OCI-LY7 (cell line): Measurements from ENCODE around the gene KLK15. TPM values are rescaled to one million over a fixed set of nuclear protein-coding genes. Genes with fewer than 3 reads are reported as not detected.

Source experiments
- BruUV-seq: library from RNA; stranded (reverse); fragments of 400-500 nt; replicated peaks from 2 replicates; lab custom pipeline; 2021; lab: Mats Ljungman, UMichigan
- CTCF ChIA-PET: fragments of 300-600 bp; sonication (Branson Sonifier 250); formaldehyde crosslinking; loops from one replicate; lab custom pipeline; 2022; ENCODE audit warnings: antibody characterized with exemption; ENCODE audit not compliant: unreplicated experiment; lab: Charles Lee
- POLR2A ChIA-PET: fragments of 300-600 bp; sonication (Branson Sonifier 250); formaldehyde crosslinking; loops from one replicate; lab custom pipeline; 2022; ENCODE audit warnings: antibody characterized with exemption; lab: Charles Lee
- DNase-seq: peaks from one replicate; pipeline ENCODE4 v3.0.0-alpha.2; 2015; ENCODE audit warnings: low spot score
- H2AFZ ChIP-seq: fragments of 200-600 bp; sonication (generic), shearing (Covaris generic); 2 replicates; pipeline ENCODE4 v1.6.1; 2014; ENCODE audit warnings: mild to moderate bottlenecking, antibody characterized with exemption, low read length, moderate library complexity
- H3K27ac ChIP-seq: fragments of 200-600 bp; sonication (generic); 2 replicates; pipeline ENCODE4 v1.5.1; 2014; ENCODE audit warnings: mixed run types, low read depth, mild to moderate bottlenecking, moderate library complexity, low read length, inconsistent platforms; ENCODE audit not compliant: poor library complexity, severe bottlenecking
- H3K36me3 ChIP-seq: fragments of 200-600 bp; sonication (generic); 2 replicates; pipeline ENCODE4 v1.6.1; 2014; ENCODE audit warnings: mild to moderate bottlenecking, antibody characterized with exemption, low read length, moderate library complexity, mixed read lengths; ENCODE audit not compliant: insufficient read depth
- H3K4me1 ChIP-seq: fragments of 200-600 bp; sonication (generic); 2 replicates; pipeline ENCODE4 v1.5.1; 2014; ENCODE audit warnings: mild to moderate bottlenecking, low read length; ENCODE audit not compliant: insufficient read depth, poor library complexity, severe bottlenecking
- H3K4me2 ChIP-seq: fragments of 200-600 bp; sonication (generic); 2 replicates; pipeline ENCODE4 v1.6.1; 2014; ENCODE audit warnings: mild to moderate bottlenecking, low read length
- H3K4me3 ChIP-seq: fragments of 200-600 bp; sonication (generic); 2 replicates; pipeline ENCODE4 v1.5.1; 2014; ENCODE audit warnings: mild to moderate bottlenecking, low read depth, low read length; ENCODE audit not compliant: poor library complexity, severe bottlenecking
- H3K79me2 ChIP-seq: fragments of 200-600 bp; sonication (generic); 2 replicates; pipeline ENCODE4 v1.6.1; 2016; ENCODE audit warnings: low read depth, mild to moderate bottlenecking, low read length, moderate library complexity, mixed read lengths; ENCODE audit not compliant: insufficient read depth
- H3K9me2 ChIP-seq: fragments of 200-600 bp; sonication (generic); 2 replicates; pipeline ENCODE4 v1.6.1; 2016; ENCODE audit warnings: mild to moderate bottlenecking, low read length, mixed read lengths; ENCODE audit not compliant: insufficient read depth
- H3K9me3 ChIP-seq: fragments of 200-600 bp; sonication (generic); 2 replicates; pipeline ENCODE4 v1.6.1; 2014; ENCODE audit warnings: mild to moderate bottlenecking, mixed run types, low read length, mixed read lengths
- H4K20me1 ChIP-seq: fragments of 200-600 bp; sonication (generic); 2 replicates; pipeline ENCODE4 v1.6.1; 2014; ENCODE audit warnings: mild to moderate bottlenecking, antibody characterized with exemption, low read length, moderate library complexity, mixed read lengths; ENCODE audit not compliant: insufficient read depth
- EZH2phosphoT487 ChIP-seq: fragments of 200-600 bp; sonication (generic); IDR thresholded peaks from 2 replicates; pipeline ENCODE4 v1.6.1; 2018; ENCODE audit warnings: low read depth, borderline replicate concordance, mild to moderate bottlenecking, mixed run types, antibody characterized with exemption, low read length, moderate library complexity, mixed read lengths
- intact Hi-C: fragments of 100-400 bp; cut with micrococcal nuclease; formaldehyde crosslinking; loops from one replicate; pipeline ENCODE4 v1.10.0; 2022; ENCODE audit not compliant: unreplicated experiment
- total RNA-seq, 2 experiments: library from RNA; depleted of rRNA in 1 of 2; stranded (reverse); fragments of >200 nt in 1 of 2; shearing (Covaris generic) in 1 of 2; gene quantifications; 2 replicates each; pipeline ENCODE4 v1.2.3, GENCODE V29; 2014 to 2022
- TF ChIP-seq, protein P1 (sequence below): fragments of 200-600 bp; sonication (generic); conservative IDR thresholded peaks from 2 replicates; pipeline ENCODE4 v1.5.1; 2014; ENCODE audit warnings: mild to moderate bottlenecking, antibody characterized with exemption, low read length, moderate library complexity, mixed read lengths

The KLK15 gene
- total RNA-seq, 2 experiments from 2014 or later = not detected

DNA sequence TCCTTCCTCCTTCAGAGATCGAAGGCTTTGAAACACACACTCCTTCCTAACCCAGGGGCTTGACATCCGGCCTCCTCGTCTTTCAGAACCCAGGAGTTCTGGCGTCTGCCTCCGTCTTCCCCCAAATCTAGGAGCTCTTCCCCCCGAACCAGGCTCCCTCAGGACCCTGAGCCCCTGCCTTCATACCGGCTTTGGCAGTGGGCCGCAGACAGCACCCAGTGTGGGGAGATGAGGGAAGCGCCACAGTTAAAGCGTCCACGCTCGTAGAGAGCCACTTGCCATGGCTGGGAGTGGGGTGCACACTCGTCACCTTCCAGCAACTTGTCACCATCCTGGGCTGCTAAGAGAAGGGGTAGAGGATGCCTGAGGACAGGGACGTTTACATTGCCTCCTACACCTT is 5.9 kb downstream of the KLK15 start:
- no peaks in the 10 kb centered on the region for H3K36me3 ChIP-seq
- H3K9me3 ChIP-seq = no peaks in the 10 kb centered on the region
- no peaks in the 10 kb centered on the region for H4K20me1 ChIP-seq
- H3K4me3 ChIP-seq = no peak overlapping the region
- CTCF ChIA-PET = no interaction called here
- no TSS peak for BruUV-seq
- H3K27ac ChIP-seq = no peak overlapping the region
- H2AFZ ChIP-seq = no peak overlapping the region
- H3K9me2 ChIP-seq = no peaks in the 10 kb centered on the region
- no peaks in the 10 kb centered on the region for H3K79me2 ChIP-seq
- POLR2A ChIA-PET = no interaction called here
- DNase-seq = no peak
- no peaks in the 10 kb centered on the region for H3K4me1 ChIP-seq
- intact Hi-C loops = no loop called here
- TF ChIP-seq EZH2phosphoT487 = no peak
- TF ChIP-seq, protein P1, sequence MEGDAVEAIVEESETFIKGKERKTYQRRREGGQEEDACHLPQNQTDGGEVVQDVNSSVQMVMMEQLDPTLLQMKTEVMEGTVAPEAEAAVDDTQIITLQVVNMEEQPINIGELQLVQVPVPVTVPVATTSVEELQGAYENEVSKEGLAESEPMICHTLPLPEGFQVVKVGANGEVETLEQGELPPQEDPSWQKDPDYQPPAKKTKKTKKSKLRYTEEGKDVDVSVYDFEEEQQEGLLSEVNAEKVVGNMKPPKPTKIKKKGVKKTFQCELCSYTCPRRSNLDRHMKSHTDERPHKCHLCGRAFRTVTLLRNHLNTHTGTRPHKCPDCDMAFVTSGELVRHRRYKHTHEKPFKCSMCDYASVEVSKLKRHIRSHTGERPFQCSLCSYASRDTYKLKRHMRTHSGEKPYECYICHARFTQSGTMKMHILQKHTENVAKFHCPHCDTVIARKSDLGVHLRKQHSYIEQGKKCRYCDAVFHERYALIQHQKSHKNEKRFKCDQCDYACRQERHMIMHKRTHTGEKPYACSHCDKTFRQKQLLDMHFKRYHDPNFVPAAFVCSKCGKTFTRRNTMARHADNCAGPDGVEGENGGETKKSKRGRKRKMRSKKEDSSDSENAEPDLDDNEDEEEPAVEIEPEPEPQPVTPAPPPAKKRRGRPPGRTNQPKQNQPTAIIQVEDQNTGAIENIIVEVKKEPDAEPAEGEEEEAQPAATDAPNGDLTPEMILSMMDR = no peak
- no peak overlapping the region for H3K4me2 ChIP-seq

- Histone ChIP-seq H2AFZ (no peak overlapping the region), H3K4me2 (no peak overlapping the region), H3K9me3 (no peaks in the 10 kb centered on the region), H3K27ac (no peak overlapping the region), H3K36me3 (no peaks in the 10 kb centered on the region), H3K4me1 (no peaks in the 10 kb centered on the region), H4K20me1 (no peaks in the 10 kb centered on the region), H3K9me2 (no peaks in the 10 kb centered on the region), H3K79me2 (no peaks in the 10 kb centered on the region), H3K4me3 (no peak overlapping the region)
- ChIA-PET CTCF (no interaction called here), POLR2A (no interaction called here)
- no peak for DNase-seq
- no TSS peak for BruUV-seq
- TF ChIP-seq, protein P1 = no peak
- TF ChIP-seq EZH2phosphoT487 = no peak
- intact Hi-C loops = no loop called here
These were observed 6.7 kb downstream of the KLK15 start for GRCh38 chr19:50826492-50827240.

- no TSS peak for BruUV-seq
- ChIA-PET CTCF (no interaction called here), POLR2A (no interaction called here)
- no peak within 1 kb of the TSS for H3K27ac ChIP-seq
- H3K4me2 ChIP-seq = no peak within 1 kb of the TSS
- H2AFZ ChIP-seq = no peak within 1 kb of the TSS
- TF ChIP-seq, protein P1 = no peak
- TF ChIP-seq EZH2phosphoT487 = no peak
- intact Hi-C loops = no loop called here
- no peaks in the 10 kb centered on the region for H3K9me2 ChIP-seq
- H3K79me2 ChIP-seq = no peaks in the 10 kb centered on the region
- no peaks in the 10 kb centered on the region for H3K36me3 ChIP-seq
- no peak within 1 kb of the TSS for H3K4me3 ChIP-seq
- no peak for DNase-seq
- no peaks in the 10 kb centered on the region for H4K20me1 ChIP-seq
- H3K4me1 ChIP-seq = peaks cover 28% of the 10 kb centered on the region
- no peaks in the 10 kb centered on the region for H3K9me3 ChIP-seq
These were observed 9.9 kb downstream of the KLK15 start, which contains the start of gene KLK1 for GRCh38 chr19:50823389-50824042. Gene KLK1, minus strand, starts transcription at chr19:50823787. Its CDS starts 39 bp downstream, at chr19:50823748.
